ENCODE measurements around the gene CPLX3.

GRCh38 chr15:74783072-74783807 lies 43.2 kb upstream of the CPLX3 start:
- TF ChIP-seq ZNF302 (CRISPR knock-in tag; IDR thresholded peaks at IDR 0.05), result no peak
- no peak for TF ChIP-seq RAD21 (conservative IDR thresholded peaks at IDR 0.05 in 1 of 2, IDR thresholded peaks at IDR 0.05 in 1 of 2)
- no peak for TF ChIP-seq CTCF (IDR thresholded peaks at IDR 0.05)
